NCI-H345 treated with DMSO at 0.1 percent for 48 hours (cell line): ENCODE results near the gene NCKAP5.

Experiments used
- DNase-seq: peaks from one replicate; lab custom pipeline; 2025; ENCODE audit not compliant: unreplicated experiment; lab: John Stamatoyannopoulos, UW

NCKAP5 gene

DNA sequence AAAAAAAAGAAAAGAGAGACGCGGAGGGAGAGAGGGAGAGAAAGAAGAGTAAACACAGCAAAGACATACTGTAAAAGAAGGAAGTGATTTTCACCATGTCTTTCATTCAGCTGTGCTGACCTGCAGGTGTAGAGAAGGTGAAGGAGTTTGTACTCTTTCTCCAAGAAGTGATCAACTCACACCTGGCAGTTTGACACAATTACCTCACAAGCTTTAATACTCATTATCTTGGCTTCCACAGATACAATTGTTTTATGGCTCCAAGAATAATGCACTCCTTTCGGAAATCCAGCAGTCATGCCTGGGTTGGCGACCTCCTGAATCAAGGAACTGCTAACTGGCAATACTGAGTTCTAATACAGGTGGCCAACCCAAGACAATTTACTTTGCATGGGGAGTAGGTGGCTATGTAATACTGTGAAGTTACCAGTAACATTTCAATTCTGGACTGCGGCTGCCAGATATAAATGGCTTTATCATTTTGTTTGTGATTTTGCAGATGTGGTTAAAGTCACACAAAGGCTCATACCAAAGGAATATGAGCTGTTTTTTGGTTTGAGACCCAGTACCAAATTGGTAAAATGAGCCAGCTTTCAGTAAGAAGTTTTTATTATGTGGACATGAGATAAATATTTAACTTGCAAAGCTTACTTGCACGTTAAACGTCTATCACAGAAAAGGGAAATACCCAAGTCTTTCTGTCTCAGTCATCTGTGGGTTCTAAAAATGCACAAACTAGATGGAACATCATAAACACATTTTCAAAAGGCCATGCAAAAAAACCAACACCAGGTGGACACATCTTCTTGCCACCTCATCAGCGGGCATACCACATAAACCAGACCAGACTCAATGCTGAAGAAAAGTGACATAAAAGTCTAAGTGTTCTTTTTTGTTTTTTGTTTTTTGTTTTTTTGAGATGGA lies 69.3 kb downstream of the NCKAP5 start:
- DNase-seq, result no peak

DNA sequence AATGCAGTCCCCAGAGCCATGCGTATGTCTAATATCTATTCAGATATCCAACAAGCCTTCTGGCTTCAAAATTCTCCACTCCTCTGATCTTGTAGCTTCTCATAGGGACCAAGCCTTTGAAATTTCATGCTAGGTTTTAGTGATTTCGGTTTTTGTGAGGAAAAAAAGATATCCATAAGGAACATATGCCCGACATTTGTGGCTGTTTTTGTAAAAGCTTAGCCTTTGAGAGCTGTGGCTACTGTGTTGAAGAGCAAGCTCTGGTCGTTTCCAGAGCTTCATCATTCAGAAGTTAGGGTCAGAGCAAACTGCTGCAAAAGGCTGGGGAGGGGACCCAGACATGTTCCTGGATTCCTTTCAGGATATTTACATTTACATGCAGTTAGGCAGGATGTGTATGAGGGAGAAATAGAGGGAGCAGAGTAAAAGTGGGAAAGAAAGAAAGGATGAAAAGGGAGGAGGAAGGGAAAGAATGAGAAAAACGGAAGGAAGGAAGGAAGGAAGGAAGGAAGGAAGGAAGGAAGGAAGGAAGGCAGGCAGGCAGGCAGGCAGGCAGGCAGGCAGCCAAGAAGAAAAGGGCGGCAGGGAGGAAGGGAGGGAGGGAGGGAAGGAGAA lies 70.2 kb downstream of the NCKAP5 start:
- no peak for DNase-seq

DNA sequence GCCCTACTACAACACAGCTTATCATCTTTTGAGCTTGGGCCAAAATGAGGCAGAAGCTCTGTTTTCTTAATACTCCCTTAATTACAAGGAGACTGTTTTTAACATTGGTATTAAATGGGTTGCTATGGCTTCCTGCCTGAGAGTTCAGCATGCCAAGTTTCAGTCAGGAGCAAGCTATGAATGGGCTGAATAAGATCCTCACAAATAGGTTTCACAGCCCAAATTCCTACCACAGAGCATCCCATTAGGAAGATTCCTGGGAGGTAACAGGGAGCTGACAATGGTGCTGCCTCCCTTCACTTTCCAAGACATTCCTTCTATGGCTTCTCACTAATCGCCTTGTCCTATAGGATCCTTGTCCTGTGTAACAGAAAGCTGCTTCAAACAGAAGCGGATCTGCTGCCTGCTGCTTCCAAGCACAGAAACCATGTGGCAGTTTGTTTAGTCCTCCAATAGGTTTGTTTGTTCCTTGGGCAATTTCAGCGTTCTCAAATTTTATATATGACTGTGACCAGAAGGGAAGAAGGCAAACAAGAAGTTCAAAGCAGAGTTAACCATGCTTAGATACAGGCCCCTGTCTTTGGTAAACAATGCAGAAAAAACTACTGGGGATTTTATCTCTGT lies 70.9 kb downstream of the NCKAP5 start:
- no peak for DNase-seq

DNA sequence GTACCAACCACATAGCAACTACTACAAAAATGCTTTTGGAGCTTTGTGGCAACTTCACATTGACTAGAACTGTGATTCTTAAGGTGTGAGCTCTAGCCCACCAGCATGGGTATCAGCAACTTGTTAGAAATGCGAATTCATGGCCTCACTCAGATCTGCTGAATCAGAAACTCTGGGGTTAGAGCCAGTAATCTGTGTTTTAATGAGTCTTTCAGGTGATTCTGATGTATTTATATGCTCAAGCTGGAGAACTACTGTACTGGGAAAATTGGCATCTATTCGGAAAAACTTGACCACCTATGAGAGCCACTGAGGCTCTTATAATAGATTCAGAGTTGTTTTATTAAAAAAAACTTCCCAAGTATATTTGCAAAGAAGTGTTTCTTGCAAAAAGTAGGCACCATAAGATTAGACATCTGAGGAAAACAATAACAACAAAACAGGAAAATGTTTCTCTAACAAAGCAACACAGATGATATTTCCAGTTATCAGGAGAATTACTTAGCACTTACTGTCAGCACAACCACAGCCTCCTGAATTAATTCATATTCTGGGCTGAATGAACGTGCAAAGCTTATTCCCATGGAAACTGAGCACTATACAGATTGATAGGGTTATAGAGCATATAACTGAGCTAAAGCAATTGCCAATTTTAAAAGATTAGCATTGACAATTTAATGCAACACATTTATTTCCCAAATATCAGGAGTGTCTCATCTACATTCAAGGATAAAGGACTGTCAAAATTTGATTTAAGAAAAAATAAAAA lies 71.6 kb downstream of the NCKAP5 start:
- DNase-seq, result no peak

DNA sequence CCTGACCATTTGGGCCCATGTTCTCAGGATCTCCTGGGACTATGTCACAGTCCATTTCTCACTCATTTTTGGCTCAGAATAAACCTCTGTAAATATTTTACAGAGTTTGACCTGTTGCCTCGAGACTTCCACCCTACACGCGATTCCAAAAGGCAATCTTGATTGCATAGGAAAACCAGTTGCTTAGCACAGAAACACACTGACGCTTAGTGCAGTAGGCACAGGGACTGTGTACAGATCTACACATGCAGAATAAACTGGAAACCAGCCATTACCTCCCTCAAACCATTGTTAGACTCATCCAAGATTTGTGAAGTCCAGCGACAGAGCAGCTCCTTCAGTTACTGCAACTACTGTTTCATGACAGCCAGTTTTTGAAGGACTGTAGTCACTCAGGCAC lies 73.0 kb downstream of the NCKAP5 start:
- DNase-seq, result no peak

DNA sequence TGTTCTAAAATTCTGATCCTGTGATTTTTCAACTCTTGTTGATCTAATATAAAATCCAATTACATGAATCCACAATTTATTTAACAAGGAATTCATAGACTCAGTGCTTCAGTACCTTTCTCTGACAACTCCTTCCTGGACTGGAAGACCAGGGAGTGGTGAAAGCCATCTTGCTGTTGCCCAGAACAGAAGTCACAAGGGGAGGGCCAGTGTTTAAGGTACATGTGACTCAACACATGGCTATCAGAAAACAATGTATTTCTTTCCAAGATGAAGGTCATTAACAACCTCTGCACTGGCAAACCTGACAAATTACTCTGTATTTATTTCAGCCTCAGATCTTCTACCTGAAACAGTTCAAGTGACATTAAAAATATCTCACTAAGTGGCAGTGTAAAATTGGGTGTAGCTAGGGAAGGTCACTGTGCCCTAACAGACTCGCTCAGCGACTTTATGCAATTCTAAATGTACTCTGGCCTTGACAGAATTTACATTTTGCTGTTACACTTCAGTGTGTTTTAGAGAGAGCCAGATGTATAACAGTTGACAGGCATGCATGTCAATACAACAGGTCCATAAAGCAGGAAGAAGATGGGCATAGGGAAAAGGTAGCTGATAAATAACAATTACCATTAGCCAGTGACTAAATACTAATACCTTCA lies 75.4 kb downstream of the NCKAP5 start:
- no peak for DNase-seq

DNA sequence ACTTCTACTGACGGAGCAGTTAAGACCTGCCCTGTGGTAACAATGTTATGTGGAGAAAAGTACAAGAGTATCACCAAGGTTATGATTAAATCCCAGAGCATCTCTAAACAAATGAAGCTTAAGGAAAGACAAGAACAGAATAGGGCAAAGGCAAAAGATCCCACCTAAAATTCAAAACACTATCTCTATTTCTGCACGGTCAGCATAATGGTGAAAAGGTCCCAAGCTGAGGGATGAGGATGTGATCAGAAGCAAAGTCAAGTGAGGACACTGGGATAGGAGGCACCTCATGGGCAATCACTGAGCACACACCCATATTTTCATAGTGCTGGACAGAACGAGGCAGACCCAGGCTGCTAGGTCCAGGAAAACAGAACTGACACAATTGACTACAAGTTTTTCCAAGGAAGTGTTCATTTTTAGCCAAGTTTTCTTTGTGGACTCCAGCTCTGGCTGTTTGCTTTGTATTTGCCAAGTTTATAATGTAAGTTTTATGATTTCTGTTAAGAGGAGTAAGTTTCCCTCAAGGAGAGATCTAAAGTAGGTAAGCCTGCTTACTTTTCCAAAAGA lies 77.8 kb downstream of the NCKAP5 start:
- DNase-seq, result no peak

DNA sequence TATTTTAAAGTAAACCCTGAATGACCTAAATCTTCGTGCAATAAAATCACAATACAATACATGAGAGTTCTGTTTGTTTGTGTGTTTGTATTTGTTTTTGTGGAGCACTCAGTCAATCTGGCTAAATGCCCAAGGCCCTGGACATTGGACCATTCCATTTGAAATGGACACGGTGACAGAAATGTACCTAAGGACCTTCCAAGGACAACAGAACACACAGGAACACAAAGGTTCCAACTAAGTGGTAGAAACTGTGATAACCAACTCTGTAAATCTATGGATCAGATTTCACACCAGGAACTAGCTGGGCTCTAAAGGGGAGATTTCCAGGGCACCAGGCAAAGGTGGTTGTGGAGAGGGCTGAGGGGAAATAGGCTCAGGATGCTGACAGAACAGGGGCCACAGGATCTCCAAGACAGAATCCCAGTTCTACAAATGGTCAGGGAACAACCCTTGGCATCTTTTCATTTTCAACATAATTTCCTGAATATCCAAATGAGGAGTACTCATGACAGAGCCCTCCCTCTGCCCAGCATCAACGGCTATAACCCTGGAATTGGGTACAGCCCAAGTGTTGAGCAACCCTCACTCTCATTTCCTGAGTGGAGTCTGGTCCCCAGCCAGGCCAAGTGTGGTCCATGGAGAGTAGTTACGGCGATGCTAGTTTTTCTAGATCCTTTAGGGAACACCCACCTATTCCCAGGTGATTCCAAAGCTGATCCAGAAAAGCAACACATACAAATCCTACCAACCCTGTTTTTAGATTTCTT lies 78.4 kb downstream of the NCKAP5 start:
- DNase-seq, result no peak

DNA sequence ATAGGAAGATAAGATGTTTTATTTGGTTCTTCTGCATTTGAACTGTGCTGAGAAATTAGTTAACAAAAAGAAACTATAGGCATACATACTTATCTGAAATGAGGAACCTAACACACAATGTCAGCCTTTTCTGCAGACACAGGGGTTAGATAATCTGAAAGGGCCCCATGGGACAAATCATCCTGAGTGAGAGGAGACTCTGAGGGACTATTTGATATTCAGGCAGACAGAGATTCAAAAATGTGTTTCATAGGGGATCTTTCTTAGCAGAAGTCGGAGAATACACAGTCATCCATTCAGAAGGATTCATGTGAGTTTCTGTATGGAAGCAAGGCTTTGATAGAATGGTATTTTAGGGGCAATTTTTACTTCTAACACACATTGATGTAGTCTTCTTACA lies 79.1 kb downstream of the NCKAP5 start:
- DNase-seq, result no peak

DNA sequence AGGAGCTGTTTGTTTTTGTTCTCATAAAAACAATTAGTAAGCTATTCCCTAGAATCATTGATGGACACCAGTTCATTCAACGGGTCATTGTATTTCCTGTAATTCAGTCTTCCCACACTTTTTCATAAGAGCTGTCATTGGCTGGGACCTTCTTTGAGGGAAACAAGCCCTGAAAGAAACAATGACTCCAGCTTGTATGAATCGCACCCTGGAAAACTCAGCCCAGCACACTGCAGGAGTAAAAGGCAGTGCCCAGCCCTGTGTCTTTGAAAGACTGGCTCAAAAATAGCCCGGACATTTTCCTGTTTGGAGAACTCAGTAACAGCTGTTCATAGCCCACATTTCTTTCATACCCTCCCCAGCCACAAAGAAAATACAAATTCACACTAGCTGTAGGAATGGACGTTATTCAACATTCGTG lies 81.5 kb downstream of the NCKAP5 start:
- no peak for DNase-seq

DNA sequence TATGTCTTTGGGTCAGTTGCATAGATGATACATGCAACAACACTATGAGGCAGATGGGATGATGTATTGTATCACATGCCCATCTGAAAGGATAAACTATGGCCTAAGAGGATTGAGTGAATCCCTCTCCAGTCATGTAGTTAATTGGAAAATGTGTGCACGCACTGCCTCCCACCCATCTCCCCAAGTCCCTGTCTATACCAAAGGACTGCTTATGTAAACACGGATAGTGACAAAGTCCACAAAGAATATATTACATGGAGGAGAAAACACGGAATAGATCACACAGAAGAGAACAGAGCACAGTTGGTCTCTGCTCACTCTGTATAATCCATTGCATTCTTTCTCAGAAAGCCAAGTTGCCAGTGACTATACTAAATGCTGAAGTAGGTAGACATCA lies 82.4 kb downstream of the NCKAP5 start:
- DNase-seq, result no peak

DNA sequence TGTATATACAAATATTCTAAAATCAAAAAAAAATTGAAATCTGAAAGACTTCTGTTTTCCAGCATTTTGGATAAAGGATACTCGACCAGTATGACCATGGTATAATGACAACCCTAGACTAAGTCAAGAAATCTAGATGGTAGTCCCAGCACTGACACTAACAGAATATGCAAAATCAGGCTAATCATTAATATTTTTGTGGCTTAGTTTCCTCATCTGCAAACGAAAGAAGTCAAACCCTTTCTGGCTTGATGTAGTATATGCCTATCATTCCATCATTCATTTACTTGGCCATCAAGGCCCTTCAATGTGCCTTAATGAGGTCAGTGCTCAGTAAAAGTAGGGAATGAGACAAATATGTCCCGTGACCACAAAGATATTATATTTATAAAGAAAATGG lies 83.5 kb downstream of the NCKAP5 start:
- DNase-seq, result no peak

DNA sequence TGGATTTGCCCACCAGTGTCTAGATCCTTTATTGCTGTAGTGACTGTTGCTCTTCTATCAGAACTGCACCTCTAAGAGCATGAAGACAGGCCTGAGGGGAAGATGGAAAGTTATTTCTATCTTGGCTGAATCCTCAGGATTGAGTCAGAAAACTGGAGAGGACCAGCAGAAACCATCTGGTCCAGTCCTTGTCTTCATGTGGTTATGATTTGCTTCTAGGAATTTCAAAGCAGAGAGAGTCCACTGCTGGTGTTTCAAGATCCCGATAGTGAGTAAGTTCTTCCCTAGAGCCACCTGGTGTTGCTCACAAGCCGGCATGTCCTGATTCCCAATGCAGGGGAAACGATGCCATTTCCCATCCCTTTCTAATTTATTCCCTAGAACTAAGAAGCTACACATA lies 84.2 kb downstream of the NCKAP5 start:
- DNase-seq, result no peak

DNA sequence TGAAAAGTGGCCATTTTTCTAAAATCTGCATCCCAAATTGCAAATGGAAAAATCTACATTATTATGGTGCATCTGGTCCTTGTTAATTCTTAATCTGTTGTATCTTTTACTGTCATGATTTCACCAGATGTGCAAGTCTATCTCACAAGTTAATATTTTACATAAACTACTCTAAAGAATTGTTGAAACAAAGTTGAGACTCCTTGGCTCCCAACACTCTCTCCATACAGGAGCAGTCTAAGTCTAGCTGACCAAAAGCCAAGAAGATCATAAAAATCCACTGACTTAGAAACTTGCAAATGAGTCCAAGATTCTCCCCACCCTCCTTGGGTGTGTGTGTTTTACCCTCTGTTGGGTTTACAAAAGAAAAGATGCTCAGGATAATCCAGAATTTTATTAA lies 85.1 kb downstream of the NCKAP5 start:
- DNase-seq, result no peak

DNA sequence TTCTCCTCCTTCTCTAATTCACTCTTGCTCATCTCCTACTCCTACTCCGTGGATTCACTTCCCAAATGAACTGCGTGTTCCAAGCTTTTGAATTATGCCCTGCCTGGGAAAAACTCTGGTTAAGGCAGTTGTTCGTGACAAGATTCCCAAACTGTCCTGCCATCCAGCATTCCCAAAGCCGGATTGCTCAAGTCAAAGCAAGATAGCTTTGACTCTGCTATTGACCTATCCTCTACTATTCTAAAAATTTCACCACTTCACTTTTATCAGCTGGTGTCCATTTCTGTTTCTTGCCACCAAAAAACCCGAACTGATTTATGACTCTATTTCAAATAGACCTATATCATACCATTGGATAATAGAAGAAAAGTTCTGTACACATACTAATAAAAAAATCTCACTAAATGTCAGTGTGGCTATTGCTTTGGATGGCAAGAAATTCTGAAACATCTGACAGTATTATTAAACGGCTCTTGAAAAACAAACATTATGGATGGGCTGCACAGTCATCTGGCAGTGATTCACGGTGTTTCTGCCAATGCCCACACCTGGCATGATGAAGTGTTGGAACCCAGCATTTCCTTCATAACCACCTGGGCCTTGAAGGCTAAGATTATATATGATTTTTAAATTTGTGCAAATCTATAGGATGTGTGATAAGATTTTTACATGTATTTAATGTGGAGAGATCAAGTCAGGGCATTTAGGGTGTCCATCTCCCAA lies 87.4 kb downstream of the NCKAP5 start:
- no peak for DNase-seq

DNA sequence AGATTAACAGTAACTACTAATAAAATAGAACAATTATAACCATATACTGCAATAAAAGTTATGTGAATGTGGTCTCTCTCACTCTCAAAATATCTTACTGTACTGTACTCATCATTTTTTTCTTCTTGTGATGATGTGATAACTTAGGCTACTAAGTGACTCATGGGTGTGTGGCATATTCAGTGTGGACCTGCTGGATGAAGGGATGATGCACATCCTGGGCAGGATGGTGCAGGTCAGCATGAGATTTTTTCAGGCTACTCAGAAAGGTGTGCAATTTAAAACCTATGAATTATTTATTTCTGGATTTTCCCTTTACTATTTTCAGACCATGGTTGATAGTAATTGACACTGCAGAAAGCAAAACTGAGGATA lies 90.7 kb downstream of the NCKAP5 start:
- no peak for DNase-seq

DNA sequence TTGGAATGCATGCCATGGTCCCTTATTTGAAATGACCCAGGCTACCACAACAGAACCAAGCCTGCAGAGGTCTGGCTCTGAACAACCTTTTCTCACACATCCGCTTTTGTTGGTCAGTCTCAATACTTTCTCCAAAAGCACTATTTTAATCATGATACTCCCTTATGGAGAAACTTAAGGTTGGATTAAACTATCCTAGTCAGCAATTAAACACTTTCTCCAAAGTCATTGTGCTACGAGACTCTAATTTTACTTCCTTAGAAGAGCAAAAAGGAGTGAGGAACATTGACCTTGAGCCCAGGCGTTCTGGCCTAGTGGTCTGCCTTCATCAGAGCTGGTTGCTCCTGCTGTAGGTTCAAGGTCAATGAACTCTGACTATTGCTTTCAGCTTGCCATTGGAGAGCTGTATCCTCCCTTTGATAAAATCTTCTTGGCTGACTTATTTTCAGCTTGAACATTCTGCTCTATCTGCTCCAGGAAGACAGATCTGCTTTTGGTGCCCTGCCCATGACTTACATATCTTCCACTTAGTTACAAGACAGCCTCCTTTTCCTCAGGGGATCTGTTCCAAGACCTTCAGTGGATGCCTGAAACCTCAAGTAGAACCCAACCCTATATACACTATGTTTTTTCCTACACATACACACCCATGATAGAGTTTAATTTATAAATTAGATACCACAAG lies 91.2 kb downstream of the NCKAP5 start:
- no peak for DNase-seq

DNA sequence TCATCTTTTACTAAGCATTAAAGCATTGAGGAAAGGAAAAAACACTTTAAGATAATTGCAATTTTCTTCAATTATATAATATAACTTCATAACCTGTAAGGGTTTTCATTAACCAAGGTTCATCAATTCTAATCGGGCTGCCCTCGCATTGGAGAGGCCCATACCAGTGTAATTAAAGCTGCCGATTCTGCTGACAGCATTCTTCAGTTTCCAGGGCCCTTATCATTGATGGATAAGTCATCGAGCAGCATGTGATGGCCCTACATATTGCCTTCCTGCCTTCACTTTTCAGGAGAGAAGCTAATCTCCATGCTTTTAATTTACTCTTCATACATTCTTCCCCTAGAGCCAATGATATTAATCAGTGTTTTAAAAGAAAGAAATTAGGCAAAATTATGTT lies 92.0 kb downstream of the NCKAP5 start:
- DNase-seq, result no peak

DNA sequence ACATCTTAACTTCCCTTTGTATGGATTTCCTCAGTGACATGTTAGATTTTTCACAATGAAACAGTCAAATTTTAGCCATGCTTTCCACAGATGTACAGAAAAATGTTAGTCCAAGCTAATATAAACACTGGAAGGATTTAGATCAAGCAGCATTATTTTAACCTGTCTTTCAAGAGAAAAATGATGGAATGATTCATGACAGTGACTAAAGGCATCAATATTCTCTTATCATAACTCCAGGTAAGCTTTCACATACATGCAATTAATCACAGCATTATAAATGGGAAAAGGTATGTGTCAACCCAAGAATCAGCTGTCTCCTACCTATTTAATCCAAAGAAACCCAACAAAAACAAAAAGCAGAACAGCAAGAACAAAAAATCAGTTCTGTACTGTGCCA lies 92.7 kb downstream of the NCKAP5 start:
- no peak for DNase-seq
